T-helper 9 cell (primary cell): ENCODE measurements around the gene CSNK1D.

Source experiments
- DNase-seq: peaks from one replicate; pipeline ENCODE4 v3.0.0-alpha.2; 2020

Gene CSNK1D

DNA sequence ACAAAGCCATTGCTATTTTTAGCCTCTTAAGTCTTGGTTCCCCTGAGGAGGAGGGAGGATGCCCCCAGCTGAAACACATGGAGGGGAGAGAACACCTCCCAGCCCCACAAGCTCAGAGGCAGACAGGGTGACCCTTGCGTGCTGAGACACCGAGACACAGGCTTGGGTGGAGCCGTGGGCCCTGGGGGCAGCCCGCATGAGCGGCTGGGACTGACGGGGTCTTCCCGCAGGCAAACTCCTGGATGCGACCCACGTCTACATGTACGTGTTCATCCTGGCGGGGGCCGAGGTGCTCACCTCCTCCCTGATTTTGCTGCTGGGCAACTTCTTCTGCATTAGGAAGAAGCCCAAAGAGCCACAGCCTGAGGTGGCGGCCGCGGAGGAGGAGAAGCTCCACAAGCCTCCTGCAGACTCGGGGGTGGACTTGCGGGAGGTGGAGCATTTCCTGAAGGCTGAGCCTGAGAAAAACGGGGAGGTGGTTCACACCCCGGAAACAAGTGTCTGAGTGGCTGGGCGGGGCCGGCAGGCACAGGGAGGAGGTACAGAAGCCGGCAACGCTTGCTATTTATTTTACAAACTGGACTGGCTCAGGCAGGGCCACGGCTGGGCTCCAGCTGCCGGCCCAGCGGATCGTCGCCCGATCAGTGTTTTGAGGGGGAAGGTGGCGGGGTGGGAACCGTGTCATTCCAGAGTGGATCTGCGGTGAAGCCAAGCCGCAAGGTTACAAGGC, 34.9 kb downstream of the CSNK1D start:
- peak; percentile 68 for DNase-seq

DNA sequence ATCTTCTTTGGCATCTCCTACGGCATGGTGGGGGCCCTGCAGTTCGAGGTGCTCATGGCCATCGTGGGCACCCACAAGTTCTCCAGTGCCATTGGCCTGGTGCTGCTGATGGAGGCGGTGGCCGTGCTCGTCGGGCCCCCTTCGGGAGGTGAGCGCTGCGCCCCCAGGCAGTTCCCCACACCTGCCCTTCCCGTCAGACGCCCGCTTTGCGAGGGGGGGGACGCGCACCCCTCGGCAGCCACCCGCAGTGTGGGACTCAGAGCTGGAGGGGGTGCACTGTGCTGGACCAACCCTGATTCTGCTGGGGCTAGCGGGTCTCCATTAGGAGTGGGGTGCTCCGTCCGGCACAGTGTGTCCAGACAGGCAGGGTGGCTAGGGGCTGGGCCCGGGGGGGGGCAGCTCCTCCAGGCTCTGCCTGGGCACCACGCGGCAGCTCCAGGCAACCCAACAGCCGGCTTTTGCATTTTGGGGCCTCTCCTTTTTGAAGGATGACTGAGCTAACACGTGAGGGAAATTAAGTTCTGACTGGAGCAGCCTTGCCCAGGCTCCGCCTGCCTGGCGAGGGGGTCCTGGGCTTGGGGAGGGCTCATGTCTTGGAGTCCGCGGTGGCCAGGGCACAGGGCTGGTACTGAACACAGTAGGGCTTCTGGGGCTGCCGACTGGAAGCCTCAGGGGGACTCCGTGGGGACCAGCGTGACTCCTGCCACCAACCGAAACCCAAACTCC, 35.6 kb downstream of the CSNK1D start:
- DNase-seq: no peak

DNA sequence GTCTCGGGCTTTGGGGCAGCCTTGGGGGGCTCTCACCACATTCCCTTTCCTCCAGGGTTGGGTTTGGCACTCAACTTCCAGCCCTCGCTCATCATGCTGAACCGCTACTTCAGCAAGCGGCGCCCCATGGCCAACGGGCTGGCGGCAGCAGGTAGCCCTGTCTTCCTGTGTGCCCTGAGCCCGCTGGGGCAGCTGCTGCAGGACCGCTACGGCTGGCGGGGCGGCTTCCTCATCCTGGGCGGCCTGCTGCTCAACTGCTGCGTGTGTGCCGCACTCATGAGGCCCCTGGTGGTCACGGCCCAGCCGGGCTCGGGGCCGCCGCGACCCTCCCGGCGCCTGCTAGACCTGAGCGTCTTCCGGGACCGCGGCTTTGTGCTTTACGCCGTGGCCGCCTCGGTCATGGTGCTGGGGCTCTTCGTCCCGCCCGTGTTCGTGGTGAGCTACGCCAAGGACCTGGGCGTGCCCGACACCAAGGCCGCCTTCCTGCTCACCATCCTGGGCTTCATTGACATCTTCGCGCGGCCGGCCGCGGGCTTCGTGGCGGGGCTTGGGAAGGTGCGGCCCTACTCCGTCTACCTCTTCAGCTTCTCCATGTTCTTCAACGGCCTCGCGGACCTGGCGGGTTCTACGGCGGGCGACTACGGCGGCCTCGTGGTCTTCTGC, 36.3 kb downstream of the CSNK1D start:
- DNase-seq: no peak

DNA sequence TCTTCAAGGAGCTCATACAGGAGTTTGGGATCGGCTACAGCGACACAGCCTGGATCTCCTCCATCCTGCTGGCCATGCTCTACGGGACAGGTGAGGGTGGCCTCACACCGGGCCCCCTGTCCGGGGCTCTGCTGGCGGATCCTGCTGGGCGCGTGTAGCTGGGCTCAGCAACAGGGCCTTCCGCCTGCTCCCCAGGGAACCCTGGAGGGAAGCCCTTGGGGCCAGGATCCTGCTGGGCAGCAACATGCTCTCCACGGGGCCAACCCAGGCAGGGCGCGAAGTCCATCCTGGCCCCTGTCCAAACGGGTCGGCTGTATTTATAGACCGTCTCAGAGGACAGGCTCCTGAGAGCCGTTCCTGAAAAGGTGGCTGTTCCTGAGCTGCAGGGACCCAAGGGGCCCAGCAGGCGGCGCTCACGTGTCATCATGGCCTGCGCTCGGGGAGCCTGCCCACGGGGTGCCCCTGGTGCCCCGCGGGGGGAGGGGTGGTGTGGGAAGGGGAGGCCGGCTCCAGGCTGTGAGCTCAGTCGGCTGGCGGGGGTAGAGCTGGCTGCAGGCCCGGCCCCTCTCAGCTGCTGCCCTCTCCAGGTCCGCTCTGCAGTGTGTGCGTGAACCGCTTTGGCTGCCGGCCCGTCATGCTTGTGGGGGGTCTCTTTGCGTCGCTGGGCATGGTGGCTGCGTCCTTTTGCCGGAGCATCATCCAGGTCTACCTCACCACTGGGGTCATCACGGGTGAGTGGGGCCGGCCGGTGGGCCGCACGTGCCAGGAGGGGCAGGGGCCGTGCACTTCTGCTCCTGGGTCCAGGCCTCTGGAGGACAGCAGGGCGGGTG, 37.1 kb downstream of the CSNK1D start:
- peak; percentile 64 for DNase-seq

DNA sequence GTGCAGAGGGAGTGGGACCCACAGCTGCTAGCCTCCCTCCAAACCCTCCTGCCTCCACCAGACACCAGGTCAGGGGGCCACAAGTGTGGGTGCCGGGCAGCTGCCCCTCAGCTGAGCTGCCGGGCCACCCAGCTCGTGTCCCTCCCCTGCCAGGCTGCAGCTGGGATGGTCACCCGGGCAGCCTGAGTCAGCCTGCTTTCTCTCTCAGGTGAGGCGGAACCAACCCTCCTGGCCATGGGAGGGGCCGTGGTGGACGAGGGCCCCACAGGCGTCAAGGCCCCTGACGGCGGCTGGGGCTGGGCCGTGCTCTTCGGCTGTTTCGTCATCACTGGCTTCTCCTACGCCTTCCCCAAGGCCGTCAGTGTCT, 37.7 kb downstream of the CSNK1D start:
- no peak for DNase-seq

DNA sequence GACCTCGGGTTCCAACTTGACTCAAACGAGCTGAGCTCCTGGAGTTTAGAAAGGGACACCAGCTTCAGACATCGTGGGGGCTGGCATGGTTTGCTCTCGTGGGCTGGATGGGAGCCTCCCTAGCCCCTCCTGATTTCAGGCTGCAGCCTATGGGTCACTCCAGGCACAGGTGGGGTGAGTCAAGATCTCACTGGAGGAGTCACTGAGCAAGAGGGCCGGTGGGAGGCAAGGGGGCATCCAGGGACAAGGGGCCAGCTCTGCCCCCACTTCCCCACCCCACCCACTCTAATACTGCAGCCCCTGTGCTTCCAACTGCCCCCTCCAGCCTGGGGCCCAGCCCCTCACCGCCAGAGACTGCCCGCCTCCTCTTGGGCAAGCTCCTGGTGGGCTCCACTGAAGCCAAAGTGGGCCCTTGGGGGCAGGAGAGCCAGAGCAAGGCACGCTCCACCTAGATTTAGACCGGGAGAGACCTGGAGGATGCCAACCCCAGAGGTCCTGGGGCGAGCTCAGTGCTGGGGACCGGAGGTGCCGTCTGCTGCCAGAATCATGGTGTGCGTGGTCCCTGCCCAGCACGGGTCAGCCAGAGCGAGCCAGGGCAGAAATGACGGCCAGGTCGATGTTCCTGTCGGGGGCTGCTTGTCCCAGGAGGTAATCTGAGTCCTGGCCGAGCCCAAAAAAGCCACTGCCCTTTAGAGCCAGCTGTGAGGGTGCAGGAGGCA, 38.3 kb downstream of the CSNK1D start:
- DNase-seq: no peak

DNA sequence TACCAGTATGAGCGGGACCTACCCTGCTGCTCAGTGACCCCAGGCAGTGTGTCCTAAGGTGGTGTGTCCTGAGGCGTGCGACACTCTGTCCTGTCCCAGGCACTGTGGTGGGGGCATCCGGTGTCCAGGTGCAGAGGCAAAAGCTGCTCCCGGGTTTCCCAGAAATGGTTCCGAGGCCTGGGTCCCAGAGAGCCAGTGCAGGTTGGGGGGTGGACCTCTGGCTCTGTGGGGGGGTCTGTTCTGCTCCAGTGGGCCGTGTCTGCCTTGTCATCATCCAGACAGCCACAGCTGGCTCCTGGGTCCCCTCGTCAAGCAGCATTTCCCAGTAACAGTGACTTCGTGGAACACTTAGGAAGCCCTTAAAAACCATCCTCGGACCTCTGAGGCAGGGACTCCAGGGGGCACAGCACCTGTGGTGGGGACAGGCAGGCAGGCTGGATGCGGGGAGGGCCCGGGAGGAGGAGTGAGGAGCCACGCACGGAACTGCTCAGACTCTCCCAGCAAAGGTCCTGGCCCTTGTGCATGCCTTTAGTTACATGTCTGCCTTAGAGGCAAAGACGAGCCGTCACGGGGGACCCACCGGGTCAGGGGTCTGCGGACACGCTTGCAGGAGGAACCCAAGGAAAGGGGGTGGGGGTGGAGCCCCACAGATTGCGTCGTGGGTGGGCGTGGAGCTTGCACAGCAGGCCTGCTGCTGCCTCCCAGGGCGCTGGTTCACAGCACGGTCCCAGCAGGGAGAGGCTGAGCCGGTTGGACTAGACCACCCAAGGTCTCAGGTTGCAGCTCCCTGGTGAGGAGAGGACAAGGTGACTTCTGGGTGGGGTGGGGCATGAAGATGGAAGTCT, 39.1 kb downstream of the CSNK1D start:
- DNase-seq: no peak

DNA sequence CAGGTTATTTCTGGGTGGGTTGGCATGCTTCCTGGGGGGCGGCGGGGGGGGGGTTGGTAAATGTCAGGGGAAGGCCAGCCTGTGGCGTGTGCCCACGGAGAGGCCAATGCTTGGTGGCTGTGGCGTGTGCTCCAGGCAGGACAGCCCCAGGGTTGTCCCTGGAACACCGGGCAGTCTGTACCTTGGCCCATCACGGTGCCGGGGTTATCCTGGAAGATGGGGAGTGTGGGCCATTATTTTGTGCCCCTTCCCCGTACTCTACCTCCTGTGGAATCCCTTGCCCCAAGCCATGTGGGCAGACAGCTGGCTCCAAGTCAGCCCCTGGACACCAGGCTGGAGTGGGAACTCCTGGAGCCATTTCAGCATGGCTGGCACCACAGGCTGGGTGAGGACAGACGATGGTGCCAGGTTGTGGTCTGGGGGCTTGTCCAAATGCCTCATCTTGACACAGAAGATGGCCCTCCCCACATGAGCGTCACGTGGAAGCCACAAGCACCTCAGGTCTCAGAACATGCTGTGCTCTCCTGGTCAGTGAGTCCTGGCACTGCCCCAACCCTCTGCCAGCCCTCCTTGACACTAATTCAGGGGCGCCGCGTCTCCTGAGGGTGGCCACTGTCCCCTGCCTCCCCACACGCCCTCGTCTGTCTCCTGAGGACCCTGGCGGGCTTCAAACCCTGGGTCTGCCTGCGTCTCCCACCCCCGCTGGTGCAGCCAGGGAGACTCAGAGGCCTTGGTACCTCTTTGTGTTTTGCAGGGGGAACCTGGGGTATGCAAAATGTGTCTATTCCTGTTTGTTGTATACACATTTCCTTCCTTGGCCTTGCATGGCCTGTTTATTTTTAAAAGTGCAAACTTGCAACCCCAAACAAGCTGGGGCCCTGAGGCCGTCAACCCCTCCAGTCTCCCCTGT, 40.4 kb downstream of the CSNK1D start:
- no peak for DNase-seq

DNA sequence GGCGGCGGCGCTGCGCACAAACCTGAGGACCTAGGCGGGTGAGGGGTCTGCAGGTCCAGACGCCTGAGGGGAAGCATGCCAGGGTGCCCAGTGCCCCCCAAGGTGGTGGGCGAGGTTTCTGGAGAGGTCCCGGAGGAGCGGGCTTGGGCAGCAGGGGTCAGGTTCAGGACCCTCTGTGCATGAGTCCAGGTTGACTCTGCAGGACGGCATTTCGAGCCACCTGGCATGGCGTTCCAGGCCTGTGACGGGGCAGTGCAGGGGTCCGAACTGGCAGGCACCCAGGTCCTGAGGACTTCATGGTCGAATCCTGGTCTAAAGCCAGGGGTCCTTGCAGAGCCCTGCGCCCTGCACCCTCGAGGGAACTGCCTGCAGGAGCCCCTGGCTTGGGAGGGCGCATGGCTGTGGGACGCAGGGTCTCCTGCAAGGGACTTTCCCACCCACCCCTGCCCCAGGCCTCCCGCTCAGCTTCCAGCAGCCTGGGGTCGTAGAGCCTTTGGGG, 41.1 kb downstream of the CSNK1D start:
- DNase-seq: no peak

DNA sequence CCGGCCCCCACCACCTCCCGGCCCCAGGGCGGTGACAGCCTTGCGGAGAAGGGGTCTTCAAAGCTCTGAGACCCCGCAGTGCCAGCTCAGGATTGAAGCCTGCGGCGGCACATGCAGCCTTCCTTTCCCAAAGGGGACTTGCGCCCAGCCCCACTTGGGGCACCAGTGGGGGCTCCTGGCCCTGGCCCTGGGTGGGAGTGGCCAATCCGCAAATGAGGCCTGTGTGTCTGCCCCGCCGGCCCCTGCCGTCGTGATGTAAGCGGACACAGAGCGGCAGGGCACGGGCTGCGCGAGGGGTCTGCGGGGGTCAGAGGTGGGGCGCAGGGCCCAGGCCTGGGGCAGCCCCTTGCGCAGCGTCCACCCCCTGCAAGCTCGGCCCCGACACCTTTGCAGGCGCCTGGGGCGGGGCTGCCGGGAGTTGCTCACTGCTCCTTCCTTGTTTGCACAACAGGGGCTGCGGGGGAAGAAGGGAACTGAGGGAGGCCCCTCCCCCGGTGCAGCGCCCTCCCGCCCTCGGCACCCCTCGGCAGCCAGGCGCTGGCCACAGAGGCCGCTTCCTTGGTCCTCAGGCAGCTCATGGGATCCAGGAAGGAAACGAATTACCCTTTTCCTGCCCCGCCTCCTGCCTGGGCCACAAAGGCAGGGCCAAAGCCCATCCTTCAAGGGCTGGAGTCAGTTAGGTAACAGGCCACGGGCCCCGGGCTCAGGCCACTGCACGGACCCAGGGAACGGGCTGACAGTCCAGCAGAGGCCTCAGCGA, 41.8 kb downstream of the CSNK1D start:
- no peak for DNase-seq

DNA sequence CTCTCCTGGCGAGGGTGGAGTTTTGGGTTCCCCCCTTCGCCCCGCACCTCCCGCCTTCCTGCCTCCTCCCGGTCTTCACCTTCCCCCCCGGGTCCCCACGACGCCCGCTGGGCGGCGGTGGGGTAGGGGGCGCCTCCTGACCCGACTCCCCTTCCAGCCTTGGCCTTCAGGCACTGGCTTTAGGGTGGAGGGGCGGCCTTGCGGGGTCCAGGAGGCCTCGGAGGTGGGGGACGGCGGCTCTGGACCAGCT, 42.3 kb downstream of the CSNK1D start:
- no peak for DNase-seq

DNA sequence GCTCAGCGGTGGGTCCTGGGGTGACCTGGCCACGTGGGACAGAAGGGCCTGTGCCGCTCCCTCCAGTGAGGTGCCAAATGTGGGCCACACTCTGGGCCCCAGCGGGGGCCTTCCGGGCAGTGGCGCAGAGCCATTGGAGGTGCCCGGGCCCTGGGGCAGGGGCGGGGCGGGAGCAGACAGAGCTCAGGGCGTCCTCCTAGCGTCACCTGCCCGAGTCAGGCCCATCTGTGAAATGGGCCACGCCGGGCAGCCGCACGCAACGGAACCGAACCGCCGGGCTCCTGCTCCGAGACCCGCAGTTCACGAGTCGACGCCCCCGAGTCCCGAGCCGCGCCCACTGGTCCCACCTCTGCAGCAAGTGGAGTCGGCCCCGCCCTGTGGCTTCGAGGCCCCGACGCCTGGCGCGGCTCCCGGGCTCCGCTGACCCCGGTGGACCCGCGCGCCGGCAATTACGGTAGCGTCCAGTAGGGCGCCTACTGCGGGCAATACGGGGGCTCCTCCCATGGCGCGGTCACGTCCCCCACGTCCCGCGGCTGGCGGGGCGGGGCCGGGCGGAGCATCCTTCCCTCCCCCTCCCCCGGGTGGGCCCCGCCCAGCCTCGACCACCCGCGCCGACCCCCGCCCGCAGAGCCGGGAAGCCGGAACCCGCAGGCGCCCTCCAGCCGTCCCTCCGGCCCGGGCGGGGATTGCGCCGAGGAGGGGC, 42.7 kb downstream of the CSNK1D start:
- peak; percentile 50 for DNase-seq

DNA sequence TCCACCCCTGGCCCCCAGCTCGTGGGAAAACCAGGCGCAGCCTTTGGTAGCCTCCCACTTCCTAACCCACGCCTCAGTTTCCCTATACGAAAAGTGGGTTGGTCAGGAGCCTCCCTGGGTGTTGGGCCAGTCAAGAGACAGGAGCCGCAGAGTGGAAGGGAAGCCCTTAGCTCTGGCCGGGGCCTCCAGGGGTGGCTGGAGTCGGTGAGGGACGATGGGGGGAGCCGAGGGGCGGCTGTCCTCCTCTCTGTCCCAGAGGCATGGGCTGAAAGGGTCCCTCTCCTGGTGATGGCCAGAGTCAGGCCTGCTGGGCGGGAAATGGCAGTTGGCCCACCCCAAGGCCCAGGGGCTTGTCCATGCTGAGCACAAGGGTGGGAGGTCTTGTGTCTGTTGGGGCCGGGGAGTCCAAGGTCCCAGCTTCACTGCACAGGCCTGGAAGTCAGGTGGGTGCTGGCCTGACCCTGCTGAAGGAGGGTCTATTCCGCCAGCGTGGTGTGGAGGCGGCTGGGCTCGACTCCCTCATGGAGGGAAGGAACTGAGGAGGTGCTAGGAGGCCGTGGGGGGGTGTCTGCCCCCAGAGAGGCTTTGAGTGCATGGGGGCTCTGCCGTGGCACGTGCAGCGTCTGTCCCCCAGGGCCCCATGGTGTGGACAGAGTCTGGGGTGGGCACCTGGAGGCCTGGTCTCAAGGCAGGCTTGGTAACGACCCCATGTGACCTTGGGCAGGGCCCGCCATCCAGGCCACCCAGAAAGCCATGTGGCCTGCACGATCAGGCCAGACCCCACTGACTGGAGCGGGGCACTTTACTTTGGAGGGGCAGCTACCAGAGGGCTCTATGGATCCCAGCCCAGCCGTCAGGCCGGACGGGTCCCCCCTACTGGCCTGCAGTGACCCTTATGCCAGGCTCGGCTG, 43.5 kb downstream of the CSNK1D start:
- no peak for DNase-seq

DNA sequence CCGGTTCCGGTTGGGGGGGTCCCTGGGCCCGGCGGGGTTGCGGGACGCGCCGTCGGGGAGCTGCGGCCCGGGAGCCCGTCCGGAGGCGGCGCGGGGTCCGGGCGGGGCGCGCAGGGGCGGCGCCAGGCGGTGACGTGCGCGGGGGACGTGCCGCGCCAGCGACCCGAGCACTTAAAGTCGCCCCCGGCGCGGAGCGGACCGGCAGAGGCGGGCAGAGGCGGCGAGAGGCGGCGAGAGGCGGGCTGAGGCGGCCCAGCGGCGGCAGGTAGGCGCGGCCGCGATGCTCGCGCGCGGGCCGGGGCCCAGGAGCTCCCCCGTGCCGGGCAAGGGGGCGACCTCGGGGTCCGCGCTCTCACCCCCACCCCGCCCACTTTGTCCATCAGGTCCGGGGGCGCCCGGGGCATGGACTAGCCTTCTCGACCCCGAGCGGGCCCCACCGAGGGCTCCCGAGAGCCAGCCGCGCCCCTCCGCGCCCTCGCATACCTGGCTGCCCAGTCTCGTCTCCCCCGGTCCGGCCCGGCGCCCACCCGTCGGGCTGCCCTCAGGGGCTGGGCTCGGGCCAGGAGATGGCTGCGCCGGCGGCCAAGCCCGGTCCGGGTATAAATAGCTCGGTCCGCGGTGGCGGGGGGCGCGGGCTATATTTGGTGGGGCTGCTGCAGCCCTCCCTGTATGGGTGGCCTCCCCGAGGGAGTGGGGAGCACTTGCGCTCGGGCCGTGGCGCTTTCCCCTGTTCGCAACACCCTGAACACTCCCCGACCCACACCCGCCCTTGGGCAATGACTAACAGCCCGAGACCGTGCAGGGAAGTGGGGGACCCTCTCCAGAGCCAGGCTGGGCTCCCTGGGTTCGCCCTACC, 44.4 kb downstream of the CSNK1D start, which contains the start of gene SLC16A3:
SLC16A3 (plus strand) TSS at position 201 of the 856 bp plus-strand sequence. CDS start 6,967 bp downstream, outside the sequence.
- DNase-seq: peak; percentile 58

DNA sequence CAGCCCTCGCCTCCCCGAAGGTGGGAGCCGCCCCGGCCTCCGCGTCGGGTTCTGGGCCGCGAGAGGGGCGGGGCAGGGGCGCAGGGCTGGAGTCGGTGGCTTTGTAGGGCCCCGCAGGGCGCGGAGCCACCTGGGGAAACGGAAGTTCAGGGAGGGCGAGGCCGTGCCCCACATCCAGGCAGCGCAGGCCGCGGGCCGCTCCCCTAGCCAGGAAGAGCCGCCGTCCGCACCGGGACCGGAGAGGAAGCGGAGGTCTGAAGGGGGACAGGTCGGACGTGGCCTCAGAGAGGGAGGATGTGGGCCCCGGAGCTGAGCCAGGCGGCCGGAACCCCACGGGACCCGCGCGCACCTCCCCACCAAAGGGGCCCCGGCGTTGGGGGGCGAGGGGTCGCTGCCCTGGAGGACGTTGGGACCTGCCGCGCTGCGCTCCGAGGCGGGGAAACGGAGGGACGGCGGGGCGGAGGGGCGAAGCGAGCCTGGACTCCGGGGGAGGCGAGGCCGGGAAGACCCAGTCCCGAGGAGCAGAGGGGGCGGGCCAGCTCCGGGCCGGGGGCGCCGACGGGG, 45.1 kb downstream of the CSNK1D start:
- peak; percentile 47 for DNase-seq

DNA sequence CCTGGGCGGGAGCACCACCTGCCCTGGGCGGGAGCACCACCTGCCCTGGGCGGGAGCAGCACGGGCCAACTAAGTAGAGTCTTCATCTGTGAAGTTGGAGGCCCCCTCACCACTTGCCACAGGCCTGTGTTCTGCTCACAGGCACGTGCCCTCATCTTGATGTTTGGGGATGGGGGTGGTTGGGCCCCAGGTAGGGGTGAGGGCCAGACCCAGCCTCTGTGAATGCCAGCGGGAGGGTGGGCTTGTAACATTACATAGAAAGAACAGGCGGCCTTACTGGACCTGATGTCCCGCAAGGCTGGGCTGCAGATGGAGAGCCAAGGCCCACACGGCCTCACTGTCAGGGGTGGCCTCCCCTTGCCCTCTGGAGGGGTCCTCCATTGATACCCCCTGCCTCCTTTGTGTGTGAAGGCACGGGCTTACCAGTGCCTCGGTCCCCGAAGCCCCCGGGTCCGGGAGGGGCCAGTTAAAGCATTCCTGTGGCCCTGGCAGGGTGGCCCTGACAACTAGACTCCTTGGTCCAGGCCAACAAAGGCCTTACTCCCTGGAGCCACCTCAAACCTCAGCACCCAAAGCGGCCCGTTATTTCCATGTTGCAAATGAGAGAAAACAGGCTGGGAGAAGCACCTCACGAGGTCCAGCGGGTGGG, 45.7 kb downstream of the CSNK1D start:
- DNase-seq: no peak
